Measurements from ENCODE around the gene IL21R.

Gene IL21R

GRCh38 chr16:27427538-27427937, 25.6 kb downstream of the IL21R start:
- H3K4me3 ChIP-seq (ENCODE audit: low read length) = peak overlapping the region; percentile 84
- no peaks in the 10 kb centered on the region for H3K27me3 ChIP-seq (ENCODE audit: control insufficient read depth, low read length)
- H3K79me2 ChIP-seq (ENCODE audit: control insufficient read depth, low read length) = peaks cover 37% of the 10 kb centered on the region
- H4K20me1 ChIP-seq (ENCODE audit: control insufficient read depth, insufficient read depth, low read depth, low read length) = peaks cover 3% of the 10 kb centered on the region; the same call in 1 of the 2 replicates
- H3K27ac ChIP-seq (ENCODE audit: low read depth, low read length) = peak overlapping the region; percentile 95
- H3K9me3 ChIP-seq (ENCODE audit: control insufficient read depth, insufficient read depth, low read length) = peaks cover 7% of the 10 kb centered on the region; the same call in 1 of the 2 replicates
- TF ChIP-seq, protein P1, sequence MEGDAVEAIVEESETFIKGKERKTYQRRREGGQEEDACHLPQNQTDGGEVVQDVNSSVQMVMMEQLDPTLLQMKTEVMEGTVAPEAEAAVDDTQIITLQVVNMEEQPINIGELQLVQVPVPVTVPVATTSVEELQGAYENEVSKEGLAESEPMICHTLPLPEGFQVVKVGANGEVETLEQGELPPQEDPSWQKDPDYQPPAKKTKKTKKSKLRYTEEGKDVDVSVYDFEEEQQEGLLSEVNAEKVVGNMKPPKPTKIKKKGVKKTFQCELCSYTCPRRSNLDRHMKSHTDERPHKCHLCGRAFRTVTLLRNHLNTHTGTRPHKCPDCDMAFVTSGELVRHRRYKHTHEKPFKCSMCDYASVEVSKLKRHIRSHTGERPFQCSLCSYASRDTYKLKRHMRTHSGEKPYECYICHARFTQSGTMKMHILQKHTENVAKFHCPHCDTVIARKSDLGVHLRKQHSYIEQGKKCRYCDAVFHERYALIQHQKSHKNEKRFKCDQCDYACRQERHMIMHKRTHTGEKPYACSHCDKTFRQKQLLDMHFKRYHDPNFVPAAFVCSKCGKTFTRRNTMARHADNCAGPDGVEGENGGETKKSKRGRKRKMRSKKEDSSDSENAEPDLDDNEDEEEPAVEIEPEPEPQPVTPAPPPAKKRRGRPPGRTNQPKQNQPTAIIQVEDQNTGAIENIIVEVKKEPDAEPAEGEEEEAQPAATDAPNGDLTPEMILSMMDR (IDR thresholded peaks at IDR 0.05; ENCODE audit: low read depth, low read length, poor library complexity, severe bottlenecking) = no peak
- no peak for TF ChIP-seq EZH2phosphoT487 (IDR thresholded peaks at IDR 0.05; ENCODE audit: borderline replicate concordance, low read length)
- peaks cover 92% of the 10 kb centered on the region for H3K4me1 ChIP-seq (ENCODE audit: control insufficient read depth, low read length)
- H3K4me2 ChIP-seq (ENCODE audit: low read length) = peak overlapping the region; percentile 90
- peaks cover 61% of the 10 kb centered on the region for H3K36me3 ChIP-seq (ENCODE audit: control insufficient read depth, low read length)
- peaks cover 17% of the 10 kb centered on the region for H3F3A ChIP-seq (ENCODE audit: control insufficient read depth, insufficient read depth)
- no peaks in the 10 kb centered on the region for H3K9me2 ChIP-seq (replicated peaks; ENCODE audit: control insufficient read depth, low read length)

- no peaks in the 10 kb centered on the region for H3K9me2 ChIP-seq (replicated peaks; ENCODE audit: control insufficient read depth, low read length)
- H3K36me3 ChIP-seq (ENCODE audit: control insufficient read depth, low read length) = peaks cover 61% of the 10 kb centered on the region
- peaks cover 17% of the 10 kb centered on the region for H3F3A ChIP-seq (ENCODE audit: control insufficient read depth, insufficient read depth)
- H4K20me1 ChIP-seq (ENCODE audit: control insufficient read depth, insufficient read depth, low read depth, low read length) = peaks cover 3% of the 10 kb centered on the region; the same call in 1 of the 2 replicates
- H3K27ac ChIP-seq (ENCODE audit: low read depth, low read length) = peak overlapping the region; percentile 95
- no peak for TF ChIP-seq EZH2phosphoT487 (IDR thresholded peaks at IDR 0.05; ENCODE audit: borderline replicate concordance, low read length)
- TF ChIP-seq, protein P1 (IDR thresholded peaks at IDR 0.05; ENCODE audit: low read depth, low read length, poor library complexity, severe bottlenecking) = peak; percentile 67
- H3K4me1 ChIP-seq (ENCODE audit: control insufficient read depth, low read length) = peaks cover 94% of the 10 kb centered on the region
- no peaks in the 10 kb centered on the region for H3K9me3 ChIP-seq (ENCODE audit: control insufficient read depth, insufficient read depth, low read length)
- no peaks in the 10 kb centered on the region for H3K27me3 ChIP-seq (ENCODE audit: control insufficient read depth, low read length)
- peak overlapping the region; percentile 84 for H3K4me3 ChIP-seq (ENCODE audit: low read length)
- peak overlapping the region; percentile 90 for H3K4me2 ChIP-seq (ENCODE audit: low read length)
- peaks cover 35% of the 10 kb centered on the region for H3K79me2 ChIP-seq (ENCODE audit: control insufficient read depth, low read length)
Measured at GRCh38 chr16:27428026-27428785, 26.2 kb downstream of the IL21R start.

DNA sequence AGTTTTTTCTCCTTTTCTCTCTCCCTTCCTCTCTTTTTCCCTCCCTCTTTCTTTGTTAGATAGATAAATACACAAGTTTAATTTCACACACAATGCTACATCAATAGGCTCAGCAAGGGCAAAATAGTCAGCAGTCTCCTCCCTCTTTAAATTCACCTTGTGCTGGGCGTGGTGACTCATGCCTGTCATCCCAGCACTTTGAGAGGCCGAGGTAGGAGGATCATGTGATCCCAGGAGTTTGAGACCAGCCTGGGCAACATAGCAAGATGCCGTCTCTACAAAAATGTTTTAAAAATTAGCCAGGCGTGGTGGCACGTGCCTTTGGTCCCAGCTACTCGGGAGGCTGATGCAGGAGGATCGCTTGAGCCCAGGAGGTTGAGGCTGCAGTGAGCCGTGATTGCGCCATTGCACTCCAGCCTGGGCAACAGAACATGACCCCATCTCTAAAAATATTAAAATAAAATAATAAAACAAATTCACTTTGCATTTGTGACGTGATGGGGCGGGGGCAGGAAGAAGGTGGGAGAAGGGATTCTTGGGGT, 27.4 kb downstream of the IL21R start:
- Histone ChIP-seq H3F3A (ENCODE audit: control insufficient read depth, insufficient read depth) (peaks cover 17% of the 10 kb centered on the region), H3K79me2 (ENCODE audit: control insufficient read depth, low read length) (peaks cover 34% of the 10 kb centered on the region), H3K4me2 (ENCODE audit: low read length) (peak overlapping the region; percentile 90), H3K9me3 (ENCODE audit: control insufficient read depth, insufficient read depth, low read length) (no peaks in the 10 kb centered on the region), H4K20me1 (ENCODE audit: control insufficient read depth, insufficient read depth, low read depth, low read length) (peaks cover 3% of the 10 kb centered on the region; the same call in 1 of the 2 replicates), H3K9me2 (replicated peaks; ENCODE audit: control insufficient read depth, low read length) (no peaks in the 10 kb centered on the region), H3K36me3 (ENCODE audit: control insufficient read depth, low read length) (peaks cover 69% of the 10 kb centered on the region), H3K4me3 (ENCODE audit: low read length) (peak overlapping the region; percentile 84), H3K4me1 (ENCODE audit: control insufficient read depth, low read length) (peaks cover 84% of the 10 kb centered on the region), H3K27ac (ENCODE audit: low read depth, low read length) (no peak overlapping the region), H3K27me3 (ENCODE audit: control insufficient read depth, low read length) (no peaks in the 10 kb centered on the region)
- no peak for TF ChIP-seq EZH2phosphoT487 (IDR thresholded peaks at IDR 0.05; ENCODE audit: borderline replicate concordance, low read length)
- TF ChIP-seq, protein P1 (IDR thresholded peaks at IDR 0.05; ENCODE audit: low read depth, low read length, poor library complexity, severe bottlenecking) = no peak
